ENCODE measurements around the gene RAB13.

Gene RAB13

GRCh38 chr1:153932156-153933131, 53.7 kb downstream of the RAB13 start:
- no peak for DNase-seq (ENCODE audit: low spot score)
